Endothelial cell of umbilical vein (primary cell): Measurements from ENCODE around the gene CDX1. TPM values are rescaled to one million over a fixed set of nuclear protein-coding genes. Genes with fewer than 3 reads are reported as not detected.

Experiments
- BruUV-seq: library from RNA; stranded (reverse); fragments of 400-500 nt; replicated peaks from 2 replicates; lab custom pipeline; 2021; lab: Mats Ljungman, UMichigan
- CTCF ChIA-PET: fragments of 300-600, 350-600 bp; sonication (Branson Sonifier 250); formaldehyde crosslinking; loops from one replicate; lab custom pipeline; 2021; ENCODE audit warnings: antibody characterized with exemption, inconsistent platforms; lab: Charles Lee
- POLR2A ChIA-PET: fragments of 300-600, 350-600 bp; sonication (Branson Sonifier 250); formaldehyde crosslinking; loops from one replicate; lab custom pipeline; 2021; ENCODE audit warnings: antibody characterized with exemption, inconsistent platforms; lab: Charles Lee
- DNase-seq: peaks from one replicate; pipeline ENCODE4 v3.0.0-alpha.2; 2011; ENCODE audit warnings: low read depth, low spot score
- FAIRE-seq: peaks from 2 replicates; lab custom pipeline; 2011; peaks lifted over from hg19 to GRCh38; lab: Jason Lieb, UNC
- H2AFZ ChIP-seq: 2 replicates; pipeline ENCODE4 v1.6.0; 2012; ENCODE audit warnings: low read depth, low read length, control low read depth, inconsistent platforms
- H3K27ac ChIP-seq: 2 replicates; pipeline ENCODE4 v1.5.1; 2011; ENCODE audit warnings: low read depth, mild to moderate bottlenecking, control low read depth, low read length, moderate library complexity; ENCODE audit not compliant: insufficient read depth
- H3K27me3 ChIP-seq, 2 experiments: 2 replicates each; pipeline versions ENCODE4 v1.6.0 to v1.6.1; 2011; ENCODE audit warnings: low read length in 2 of 2, mixed read lengths in 1 of 2; ENCODE audit not compliant: control insufficient read depth in 2 of 2, insufficient read depth in 2 of 2
- H3K36me3 ChIP-seq, 2 experiments: 2 replicates in 1 of 2; 3 replicates in 1 of 2; pipeline ENCODE4 v1.5.1; 2011; ENCODE audit warnings: low read length in 2 of 2, mild to moderate bottlenecking in 1 of 2, moderate library complexity in 1 of 2; ENCODE audit not compliant: control insufficient read depth in 2 of 2, insufficient read depth in 2 of 2; ENCODE audit errors: extremely low read depth in 1 of 2
- H3K4me1 ChIP-seq: 3 replicates; pipeline ENCODE4 v1.5.1; 2011; ENCODE audit warnings: mild to moderate bottlenecking, low read length; ENCODE audit not compliant: control insufficient read depth, insufficient read depth; ENCODE audit errors: extremely low read depth
- H3K4me2 ChIP-seq: 2 replicates; pipeline ENCODE4 v1.6.1; 2011; ENCODE audit warnings: low read length, control low read depth, mixed read lengths; ENCODE audit not compliant: insufficient read depth
- H3K4me3 ChIP-seq, 3 experiments: fragments of 200-600 bp in 1 of 3; sonication (generic), shearing (Covaris generic) in 1 of 3; replicated peaks in 1 of 3; 2 replicates each; pipeline ENCODE4 v1.5.1; 2011 to 2016; ENCODE audit warnings: control low read depth in 3 of 3, low read length in 3 of 3, mild to moderate bottlenecking in 2 of 3, inconsistent platforms in 1 of 3, low read depth in 1 of 3, moderate library complexity in 1 of 3; ENCODE audit not compliant: insufficient read depth in 1 of 3
- H3K79me2 ChIP-seq: 2 replicates; pipeline ENCODE4 v1.6.0; 2012; ENCODE audit warnings: low read length, inconsistent platforms; ENCODE audit not compliant: control insufficient read depth, insufficient read depth
- H3K9ac ChIP-seq: replicated peaks from 2 replicates; pipeline ENCODE3; 2011; ENCODE audit warnings: low read length, control low read depth; ENCODE audit not compliant: insufficient read depth; ENCODE audit errors: extremely low read depth
- H3K9me1 ChIP-seq: replicated peaks from 3 replicates; pipeline ENCODE4 v1.6.0; 2011; ENCODE audit warnings: mild to moderate bottlenecking, low read length; ENCODE audit not compliant: control insufficient read depth, insufficient read depth; ENCODE audit errors: extremely low read depth
- H3K9me3 ChIP-seq: replicated peaks from 2 replicates; pipeline ENCODE4 v1.5.1; 2012; ENCODE audit warnings: low read length, inconsistent platforms; ENCODE audit not compliant: control insufficient read depth, insufficient read depth
- H4K20me1 ChIP-seq: replicated peaks from 2 replicates; pipeline ENCODE3; 2011; ENCODE audit warnings: mild to moderate bottlenecking, low read length; ENCODE audit not compliant: control insufficient read depth, insufficient read depth; ENCODE audit errors: extremely low read depth
- CTCF ChIP-seq, 2 donors: IDR thresholded peaks; 1 replicate in 1 of 2; 2 replicates in 1 of 2; pipeline ENCODE4 v1.5.1; 2011; ENCODE audit warnings: low read length in 2 of 2, mild to moderate bottlenecking in 2 of 2, moderate library complexity in 2 of 2, control low read depth in 1 of 2, inconsistent platforms in 1 of 2, low read depth in 1 of 2; ENCODE audit not compliant: insufficient read depth in 1 of 2; ENCODE audit errors: extremely low read depth in 1 of 2
- EZH2 ChIP-seq: IDR thresholded peaks from 2 replicates; pipeline ENCODE4 v1.6.1; 2012; ENCODE audit warnings: borderline replicate concordance, low read depth, mild to moderate bottlenecking, moderate library complexity, low read length, inconsistent platforms; ENCODE audit not compliant: severe bottlenecking
- FOS ChIP-seq: IDR thresholded peaks from 2 replicates; pipeline ENCODE4 v1.6.1; 2011; ENCODE audit warnings: mild to moderate bottlenecking, low read length, moderate library complexity, borderline replicate concordance; ENCODE audit not compliant: insufficient read depth
- GATA2 ChIP-seq: IDR thresholded peaks from 2 replicates; pipeline ENCODE4 v1.7.0; 2011; ENCODE audit warnings: low read depth, mild to moderate bottlenecking, moderate library complexity, mixed read lengths, low read length; ENCODE audit not compliant: insufficient read length, insufficient read depth
- JUN ChIP-seq: IDR thresholded peaks from 2 replicates; pipeline ENCODE4 v1.6.1; 2011; ENCODE audit warnings: borderline replicate concordance, low read depth; ENCODE audit not compliant: insufficient read length, insufficient read depth
- MAX ChIP-seq: IDR thresholded peaks from 2 replicates; pipeline ENCODE4 v1.6.1; 2011; ENCODE audit not compliant: insufficient read depth, insufficient read length
- MYC ChIP-seq: IDR thresholded peaks from one replicate; pipeline ENCODE4 v1.6.1; 2011; ENCODE audit warnings: mild to moderate bottlenecking, low read depth, low read length
- POLR2A ChIP-seq: IDR thresholded peaks from 2 replicates; pipeline ENCODE4 v1.6.1; 2012; ENCODE audit warnings: low read depth, mild to moderate bottlenecking, control low read depth, low read length
- POLR2AphosphoS5 ChIP-seq: IDR thresholded peaks from 2 replicates; pipeline ENCODE4 v1.6.1; 2012; ENCODE audit warnings: low read depth, mild to moderate bottlenecking, control low read depth, low read length, moderate library complexity; ENCODE audit not compliant: insufficient read depth
- dilution Hi-C: fragments of 300-500 bp; cut with MboI; formaldehyde crosslinking; loops from one replicate; pipeline ENCODE4 v1.15.0; 2019; ENCODE audit warnings: low sequenced_read_pairs; ENCODE audit not compliant: extremely low pct_ligation_motif_present
- intact Hi-C: fragments of 100-400 bp; cut with micrococcal nuclease; formaldehyde crosslinking; loops from one replicate; pipeline ENCODE4 v1.10.0; 2022
- polyA plus RNA-seq, 4 experiments: library from polyadenylated mRNA; depleted of rRNA in 3 of 4; stranded (reverse) in 3 of 4; unstranded in 1 of 4; fragments of >200 nt; gene quantifications; 2 replicates each; pipeline versions ENCODE4 v1.2.1 to v1.2.3, GENCODE V29; 2011 to 2012; ENCODE audit warnings: missing spikeins in 1 of 4
- total RNA-seq: library from RNA; stranded (reverse); gene quantifications from 2 replicates; pipeline ENCODE4 v1.2.3, GENCODE V29; 2021

CDX1 gene
- total and polyA plus RNA-seq, 2 donors (not counting 3 experiments of a cell fraction or from before 2014, with no cell fraction given) = not detected

GRCh38 chr5:150118561-150119229 lies 47.9 kb upstream of the CDX1 start:
- H2AFZ ChIP-seq = no peak overlapping the region
- H3K9me1 ChIP-seq = no peaks in the 10 kb centered on the region
- no peaks in the 10 kb centered on the region for H3K36me3 ChIP-seq
- H3K4me3 ChIP-seq = no peak overlapping the region
- no peak for DNase-seq
- dilution Hi-C loops (no loop called here), intact Hi-C loops (no loop called here)
- no TSS peak for BruUV-seq
- TF ChIP-seq MAX = no peak
- TF ChIP-seq POLR2AphosphoS5 = no peak
- no peak overlapping the region for H3K9ac ChIP-seq
- no peaks in the 10 kb centered on the region for H3K27me3 ChIP-seq
- no peak for FAIRE-seq
- H3K4me2 ChIP-seq = no peak overlapping the region
- H3K9me3 ChIP-seq = no peaks in the 10 kb centered on the region
- H3K4me1 ChIP-seq = peaks cover 6% of the 10 kb centered on the region
- CTCF ChIA-PET = interaction anchor here (0.8 to 2.4 kb wide), 6 partner anchors 10 to 285 kb away, joined by 3 to 8 read pairs (median 4); no protein-coding TSS in a partner anchor
- POLR2A ChIA-PET = no interaction called here
- no peak overlapping the region for H3K27ac ChIP-seq
- H4K20me1 ChIP-seq = no peaks in the 10 kb centered on the region
- no peaks in the 10 kb centered on the region for H3K79me2 ChIP-seq

DNA sequence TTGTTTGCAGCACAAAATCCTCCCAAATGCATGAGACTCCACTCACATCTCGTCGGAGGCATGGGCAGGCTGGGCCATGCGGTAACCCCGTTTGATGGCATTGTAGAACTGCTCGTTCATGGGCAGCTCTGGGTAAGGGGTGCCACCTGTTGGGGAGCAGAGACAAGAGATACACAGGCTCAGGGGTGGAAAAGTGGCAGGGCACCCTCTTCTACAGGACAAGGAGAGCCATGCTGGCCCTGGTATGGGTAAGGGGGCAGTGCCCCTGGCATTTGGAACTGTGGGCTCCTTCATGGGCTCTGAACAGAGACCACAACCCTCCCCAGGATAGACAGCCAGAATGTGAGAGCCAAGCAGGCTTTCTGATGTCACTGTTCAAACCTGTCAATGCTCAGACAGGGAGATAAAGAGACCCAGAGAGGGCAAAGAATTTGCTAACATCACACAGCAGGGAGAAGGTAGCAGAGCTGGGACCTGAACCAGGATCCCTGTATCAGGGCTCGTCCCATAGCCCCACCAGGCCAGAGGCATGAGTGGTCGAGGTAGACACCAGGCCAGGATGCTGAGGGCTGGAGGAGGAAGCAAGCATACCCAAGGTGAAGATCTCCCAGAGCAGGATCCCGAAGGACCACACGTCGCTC lies 47.0 kb upstream of the CDX1 start:
- Histone ChIP-seq H3K79me2 (no peaks in the 10 kb centered on the region), H3K9me3 (no peaks in the 10 kb centered on the region), H3K9ac (no peak overlapping the region), H3K27me3 (no peaks in the 10 kb centered on the region), H3K4me1 (peaks cover 9% of the 10 kb centered on the region), H3K4me3 (no peak overlapping the region), H4K20me1 (no peaks in the 10 kb centered on the region), H3K9me1 (no peaks in the 10 kb centered on the region), H3K27ac (no peak overlapping the region), H2AFZ (no peak overlapping the region), H3K4me2 (no peak overlapping the region), H3K36me3 (no peaks in the 10 kb centered on the region)
- TF ChIP-seq EZH2 (no peak), JUN (no peak), CTCF (IDR thresholded peaks at IDR 0.05; ENCODE audit: extremely low read depth in 1 of 2, insufficient read depth in 1 of 2, low read depth in 1 of 2, low read length in 2 of 2) (no peak), GATA2 (no peak), FOS (no peak), POLR2A (no peak), MAX (no peak), MYC (no peak), POLR2AphosphoS5 (no peak)
- no TSS peak for BruUV-seq
- ChIA-PET POLR2A (no interaction called here), CTCF (interaction anchor here (0.6 to 2.4 kb wide), 5 partner anchors 56 to 286 kb away, joined by 3 to 8 read pairs (median 5); no protein-coding TSS in a partner anchor)
- no peak for FAIRE-seq
- no peak for DNase-seq
- dilution Hi-C loops = no loop called here
- intact Hi-C loops = no loop called here
